Measurements from ENCODE around the gene MAML1. TPM values are rescaled to one million over a fixed set of nuclear protein-coding genes. Genes with fewer than 3 reads are reported as not detected.

Gene MAML1
- total RNA-seq, 1 donor from 2014 or later, result 26.0 TPM

GRCh38 chr5:179765400-179765799, 32.8 kb downstream of the MAML1 start:
- H2AFZ ChIP-seq (ENCODE audit: low read depth, low read length), result no peak overlapping the region
- TF ChIP-seq CTCF (IDR thresholded peaks at IDR 0.05; ENCODE audit: insufficient read depth, low read depth, low read length), result no peak
- TF ChIP-seq EZH2 (IDR thresholded peaks at IDR 0.05; ENCODE audit: insufficient read depth, low read length), result no peak
- peaks cover 67% of the 10 kb centered on the region for H3K79me2 ChIP-seq (ENCODE audit: insufficient read depth, low read length)
- no peaks in the 10 kb centered on the region for H3K27me3 ChIP-seq (ENCODE audit: insufficient read depth, low read length)
- DNase-seq (ENCODE audit: low read depth) (peak; percentile 92), FAIRE-seq (peak; percentile 34)
- peak overlapping the region; percentile 81 for H3K27ac ChIP-seq (ENCODE audit: low read depth, low read length)
- peaks cover 9% of the 10 kb centered on the region for H3K36me3 ChIP-seq (ENCODE audit: insufficient read depth, low read length)
- H4K20me1 ChIP-seq (ENCODE audit: insufficient read depth, low read length), result peaks cover 41% of the 10 kb centered on the region
- no peaks in the 10 kb centered on the region for H3K9me3 Mint-ChIP-seq (ENCODE audit: unreplicated experiment)
- peak overlapping the region; percentile 76 for H3K4me3 Mint-ChIP-seq (ENCODE audit: unreplicated experiment)
- peaks cover 68% of the 10 kb centered on the region for H3K4me1 Mint-ChIP-seq (ENCODE audit: low read depth, unreplicated experiment)
- no peaks in the 10 kb centered on the region for H3K9me3 ChIP-seq (ENCODE audit: insufficient read depth, low read depth, low read length)
- peaks cover 60% of the 10 kb centered on the region for H3K4me1 ChIP-seq (ENCODE audit: insufficient read depth, low read length)
- H3K36me3 Mint-ChIP-seq (ENCODE audit: low read depth, unreplicated experiment), result peaks cover 13% of the 10 kb centered on the region
- peak overlapping the region; percentile 9 for H3K4me3 ChIP-seq (ENCODE audit: insufficient read depth, low read depth, low read length)
- H3K9ac ChIP-seq (ENCODE audit: low read length), result peak overlapping the region; percentile 63
- no peaks in the 10 kb centered on the region for H3K27me3 Mint-ChIP-seq (ENCODE audit: low read depth, unreplicated experiment)
- peak overlapping the region; percentile 80 for H3K4me2 ChIP-seq (ENCODE audit: low read length)
- peak overlapping the region; percentile 89 for H3K27ac Mint-ChIP-seq (ENCODE audit: unreplicated experiment)

- Histone ChIP-seq H3K4me1 (ENCODE audit: insufficient read depth, low read length) (peaks cover 60% of the 10 kb centered on the region), H2AFZ (ENCODE audit: low read depth, low read length) (no peak overlapping the region), H3K79me2 (ENCODE audit: insufficient read depth, low read length) (peaks cover 64% of the 10 kb centered on the region), H3K27me3 (ENCODE audit: insufficient read depth, low read length) (no peaks in the 10 kb centered on the region), H3K36me3 (ENCODE audit: insufficient read depth, low read length) (peaks cover 12% of the 10 kb centered on the region), H3K27ac (ENCODE audit: low read depth, low read length) (peak overlapping the region; percentile 81), H3K4me3 (ENCODE audit: insufficient read depth, low read depth, low read length) (peak overlapping the region; percentile 27), H3K9me3 (ENCODE audit: insufficient read depth, low read depth, low read length) (no peaks in the 10 kb centered on the region), H3K4me2 (ENCODE audit: low read length) (peak overlapping the region; percentile 80), H3K9ac (ENCODE audit: low read length) (peak overlapping the region; percentile 63), H4K20me1 (ENCODE audit: insufficient read depth, low read length) (peaks cover 42% of the 10 kb centered on the region)
- Mint-ChIP-seq H3K27me3 (ENCODE audit: low read depth, unreplicated experiment) (no peaks in the 10 kb centered on the region), H3K4me1 (ENCODE audit: low read depth, unreplicated experiment) (peaks cover 66% of the 10 kb centered on the region), H3K36me3 (ENCODE audit: low read depth, unreplicated experiment) (peaks cover 16% of the 10 kb centered on the region), H3K4me3 (ENCODE audit: unreplicated experiment) (peak overlapping the region; percentile 76), H3K9me3 (ENCODE audit: unreplicated experiment) (no peaks in the 10 kb centered on the region), H3K27ac (ENCODE audit: unreplicated experiment) (peak overlapping the region; percentile 89)
- FAIRE-seq (no peak), DNase-seq (ENCODE audit: low read depth) (peak; percentile 79)
- no peak for TF ChIP-seq CTCF (IDR thresholded peaks at IDR 0.05; ENCODE audit: insufficient read depth, low read depth, low read length)
- no peak for TF ChIP-seq EZH2 (IDR thresholded peaks at IDR 0.05; ENCODE audit: insufficient read depth, low read length)
Observed at GRCh38 chr5:179766021-179766725, 33.6 kb downstream of the MAML1 start.

Data from astrocyte (in vitro differentiated cells and primary cell).